Chondrocyte (in vitro differentiated cells): ENCODE data around the gene GNAI2. TPM values are rescaled to one million over a fixed set of nuclear protein-coding genes. Genes with fewer than 3 reads are reported as not detected.
A peak's percentile ranks its signal among the peaks of the same experiment; 100 is the strongest.

Source experiments
- DNase-seq: peaks from one replicate; pipeline ENCODE4 v3.0.0; 2021; ENCODE audit warnings: mixed read lengths, low spot score
- H3K27ac Mint-ChIP-seq: one replicate; pipeline ENCODE4 v1.8.0; 2021; ENCODE audit warnings: mild to moderate bottlenecking, moderate library complexity, mixed read lengths; ENCODE audit not compliant: unreplicated experiment
- H3K27me3 Mint-ChIP-seq: 2 replicates; pipeline ENCODE4 v1.8.0; 2021; ENCODE audit warnings: low read depth, mixed read lengths
- H3K36me3 Mint-ChIP-seq: 2 replicates; pipeline ENCODE4 v1.8.0; 2021; ENCODE audit warnings: low read depth, mixed read lengths
- H3K4me1 Mint-ChIP-seq: 2 replicates; pipeline ENCODE4 v1.8.0; 2021; ENCODE audit warnings: low read depth, mild to moderate bottlenecking, mixed read lengths
- H3K4me3 Mint-ChIP-seq: one replicate; pipeline ENCODE4 v1.8.0; 2021; ENCODE audit warnings: mild to moderate bottlenecking, moderate library complexity, mixed read lengths; ENCODE audit not compliant: unreplicated experiment
- H3K9me3 Mint-ChIP-seq: 2 replicates; pipeline ENCODE4 v1.8.0; 2021; ENCODE audit warnings: low read depth, mixed read lengths
- total RNA-seq: library from RNA; stranded (reverse); gene quantifications from 3 replicates; pipeline ENCODE4 v1.2.1, GENCODE V29; 2021
- TF ChIP-seq, protein P1 (sequence below): fragments of 200-600 bp; sonication (generic); IDR thresholded peaks from 2 replicates; pipeline ENCODE4 v1.5.0; 2021; ENCODE audit warnings: antibody characterized with exemption, mild to moderate bottlenecking, moderate library complexity

The GNAI2 gene
- total RNA-seq, 1 donor from 2014 or later = 444 TPM

DNA sequence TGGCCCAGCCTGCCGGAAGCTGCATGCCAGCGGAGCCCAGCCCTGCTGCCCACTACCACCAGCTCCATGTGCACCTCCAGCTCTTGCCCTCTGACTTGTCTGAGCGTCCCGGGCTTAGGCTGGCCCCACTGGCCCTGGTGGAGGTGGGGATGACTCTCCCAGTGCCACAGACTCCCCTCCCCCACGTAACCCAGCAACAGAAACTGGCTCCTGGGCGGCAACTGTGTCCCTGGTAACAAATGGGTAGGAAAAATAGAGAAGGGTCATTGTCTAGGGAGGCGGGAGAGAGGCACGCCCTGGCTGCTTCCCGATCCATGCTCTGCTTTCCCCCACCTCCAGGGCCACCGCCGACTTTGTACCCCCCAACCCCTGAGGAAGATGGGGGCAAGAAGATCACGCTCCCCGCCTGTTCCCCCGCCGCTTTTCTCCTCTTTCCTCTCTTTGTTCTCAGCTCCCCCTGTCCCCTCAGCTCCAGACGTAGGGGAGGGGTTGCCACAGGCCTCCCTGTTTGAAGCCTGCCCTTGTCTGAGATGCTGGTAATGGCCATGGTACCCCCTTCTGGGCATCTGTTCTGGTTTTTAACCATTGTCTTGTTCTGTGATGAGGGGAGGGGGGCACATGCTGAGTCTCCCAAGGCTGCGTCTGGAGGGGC lies 22.2 kb downstream of the GNAI2 start:
- Mint-ChIP-seq H3K9me3 (no peaks in the 10 kb centered on the region), H3K4me3 (no peak overlapping the region), H3K27ac (peak overlapping the region; percentile 36), H3K36me3 (peaks cover 16% of the 10 kb centered on the region), H3K27me3 (no peaks in the 10 kb centered on the region), H3K4me1 (peaks cover 35% of the 10 kb centered on the region)
- no peak for DNase-seq
- TF ChIP-seq, protein P1, sequence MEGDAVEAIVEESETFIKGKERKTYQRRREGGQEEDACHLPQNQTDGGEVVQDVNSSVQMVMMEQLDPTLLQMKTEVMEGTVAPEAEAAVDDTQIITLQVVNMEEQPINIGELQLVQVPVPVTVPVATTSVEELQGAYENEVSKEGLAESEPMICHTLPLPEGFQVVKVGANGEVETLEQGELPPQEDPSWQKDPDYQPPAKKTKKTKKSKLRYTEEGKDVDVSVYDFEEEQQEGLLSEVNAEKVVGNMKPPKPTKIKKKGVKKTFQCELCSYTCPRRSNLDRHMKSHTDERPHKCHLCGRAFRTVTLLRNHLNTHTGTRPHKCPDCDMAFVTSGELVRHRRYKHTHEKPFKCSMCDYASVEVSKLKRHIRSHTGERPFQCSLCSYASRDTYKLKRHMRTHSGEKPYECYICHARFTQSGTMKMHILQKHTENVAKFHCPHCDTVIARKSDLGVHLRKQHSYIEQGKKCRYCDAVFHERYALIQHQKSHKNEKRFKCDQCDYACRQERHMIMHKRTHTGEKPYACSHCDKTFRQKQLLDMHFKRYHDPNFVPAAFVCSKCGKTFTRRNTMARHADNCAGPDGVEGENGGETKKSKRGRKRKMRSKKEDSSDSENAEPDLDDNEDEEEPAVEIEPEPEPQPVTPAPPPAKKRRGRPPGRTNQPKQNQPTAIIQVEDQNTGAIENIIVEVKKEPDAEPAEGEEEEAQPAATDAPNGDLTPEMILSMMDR = no peak

DNA sequence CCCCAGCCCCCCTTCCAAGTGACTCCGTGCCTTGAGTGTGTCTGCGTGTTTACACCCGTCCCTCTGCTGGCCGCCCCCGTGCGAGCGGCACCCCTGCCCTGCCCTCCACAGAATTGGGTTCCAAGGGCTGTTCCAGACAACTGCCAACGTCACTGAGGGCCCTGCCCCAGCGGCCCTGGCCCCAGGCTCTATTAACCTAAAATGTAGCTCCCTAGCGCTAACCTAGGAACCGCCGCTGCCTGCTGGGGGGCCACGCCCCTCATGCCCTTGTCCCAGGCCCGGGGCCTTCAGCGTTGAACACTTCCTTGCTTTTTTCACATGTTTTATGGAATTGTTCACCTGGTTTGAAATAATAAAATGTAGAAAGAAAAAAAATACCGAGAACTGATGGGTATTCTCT lies 23.0 kb downstream of the GNAI2 start:
- H3K36me3 Mint-ChIP-seq = peaks cover 13% of the 10 kb centered on the region
- H3K9me3 Mint-ChIP-seq = no peaks in the 10 kb centered on the region
- TF ChIP-seq, protein P1 = no peak
- H3K27me3 Mint-ChIP-seq = no peaks in the 10 kb centered on the region
- no peak overlapping the region for H3K4me3 Mint-ChIP-seq
- H3K4me1 Mint-ChIP-seq = peaks cover 43% of the 10 kb centered on the region
- DNase-seq = no peak
- H3K27ac Mint-ChIP-seq = peak overlapping the region; percentile 93

DNA sequence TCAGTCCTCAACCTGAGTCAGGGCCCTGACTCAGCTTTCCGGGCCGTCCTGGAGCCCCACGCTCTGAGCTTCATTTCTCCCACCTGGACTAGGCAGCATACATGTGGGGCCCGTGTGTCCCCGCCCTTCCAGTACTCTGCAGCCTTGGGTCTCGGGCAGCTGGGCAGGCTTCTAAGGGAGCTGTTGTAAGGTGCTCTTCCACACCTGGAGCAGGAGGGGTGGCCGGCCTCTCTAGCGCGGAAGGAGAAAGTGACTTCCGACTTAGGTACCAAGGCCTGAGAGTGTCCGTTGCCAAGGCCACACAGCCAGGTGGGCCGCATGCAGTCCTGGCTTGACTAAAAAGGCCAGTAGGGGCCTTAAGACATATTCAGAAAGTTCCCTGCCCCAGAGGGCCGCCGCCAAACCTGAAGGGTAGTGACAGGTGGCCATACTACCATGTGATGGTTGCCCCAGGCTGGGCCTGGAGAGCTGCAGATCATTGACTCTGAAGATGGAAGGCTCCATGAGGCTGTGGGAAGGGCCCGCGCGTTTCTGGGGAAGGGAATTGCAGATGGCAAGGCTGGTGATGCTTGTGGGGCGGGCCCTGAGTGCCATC lies 23.5 kb downstream of the GNAI2 start:
- Mint-ChIP-seq H3K27me3 (no peaks in the 10 kb centered on the region), H3K4me1 (peaks cover 49% of the 10 kb centered on the region), H3K36me3 (peaks cover 13% of the 10 kb centered on the region), H3K27ac (peak overlapping the region; percentile 93), H3K9me3 (no peaks in the 10 kb centered on the region), H3K4me3 (peak overlapping the region; percentile 62)
- DNase-seq = no peak
- TF ChIP-seq, protein P1 = no peak

DNA sequence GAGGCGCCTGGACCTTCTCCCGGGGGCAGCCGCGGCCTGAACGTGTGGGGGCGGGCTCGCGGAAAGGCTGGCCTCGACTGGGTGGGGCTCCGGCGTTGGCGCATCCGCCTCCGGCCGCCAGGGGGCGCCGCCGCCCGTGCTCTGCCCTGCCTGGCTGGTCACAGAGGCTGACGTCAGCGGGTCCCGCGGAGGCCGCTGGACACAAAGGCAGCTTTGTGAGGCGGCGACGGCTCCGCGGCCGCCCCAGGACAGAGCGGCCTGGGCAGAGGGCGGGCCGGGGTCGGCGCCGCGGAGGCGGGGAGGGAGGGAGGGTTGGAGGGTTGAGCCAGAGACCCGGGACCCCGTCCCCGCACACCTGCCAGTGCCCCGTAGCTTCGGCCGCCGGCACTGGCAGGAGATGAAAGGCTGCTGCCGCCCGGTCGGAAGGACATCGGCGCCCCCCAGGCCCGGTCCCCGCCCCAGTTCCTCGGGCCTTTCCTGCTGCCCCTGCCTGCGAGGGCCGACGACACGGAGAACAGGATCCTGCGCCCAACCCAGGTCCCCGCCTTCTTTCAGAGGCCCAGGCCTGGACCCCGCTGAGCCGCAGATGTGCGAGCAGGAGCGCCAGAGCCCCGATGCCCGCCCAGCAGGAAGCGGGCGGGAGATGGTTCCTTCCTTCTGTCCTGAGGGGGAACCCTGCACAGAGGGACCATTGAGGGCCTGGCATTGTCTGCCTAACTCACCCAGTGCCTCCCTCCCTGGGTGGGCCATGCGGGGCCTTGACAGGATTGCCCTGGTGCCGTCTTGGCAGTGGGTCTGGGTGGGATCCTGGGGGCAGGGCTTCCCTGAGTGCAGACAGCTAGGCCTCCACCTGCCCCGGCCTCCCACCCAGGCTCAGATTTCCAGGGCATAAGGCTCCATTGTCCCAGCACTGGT lies 24.3 kb downstream of the GNAI2 start:
- H3K4me3 Mint-ChIP-seq = peak overlapping the region; percentile 71

More for the DNA sequence above, 24.3 kb downstream of the GNAI2 start:
- H3K27ac Mint-ChIP-seq = peak overlapping the region; percentile 94
- TF ChIP-seq, protein P1 = peak; percentile 94
- no peaks in the 10 kb centered on the region for H3K27me3 Mint-ChIP-seq
- DNase-seq = no peak
- peaks cover 13% of the 10 kb centered on the region for H3K36me3 Mint-ChIP-seq
- H3K4me1 Mint-ChIP-seq = peaks cover 56% of the 10 kb centered on the region
- no peaks in the 10 kb centered on the region for H3K9me3 Mint-ChIP-seq
